ENCODE measurements around the gene THOC1. TPM values are rescaled to one million over a fixed set of nuclear protein-coding genes. Genes with fewer than 3 reads are reported as not detected.

THOC1 gene
- total and polyA plus RNA-seq, 2 of the 8 experiments (the other 6 are each of a cell fraction or from before 2014, with no cell fraction given): 19.1 to 66.4 TPM

- H3K27ac ChIP-seq (ENCODE audit: low read depth, low read length): no peak overlapping the region
- peaks cover 0 to 35% of the 10 kb centered on the region in 2 experiments; a peak in 2 of 4 replicates for H3K79me2 ChIP-seq (ENCODE audit: control insufficient read depth in 1 of 2, insufficient read depth in 2 of 2, low read length in 2 of 2)
- no peaks in the 10 kb centered on the region for H3K9me3 ChIP-seq (ENCODE audit: insufficient read depth in 2 of 2, low read depth in 1 of 2, low read length in 1 of 2)
- no peak overlapping the region for H3K9ac ChIP-seq (replicated peaks in 1 of 4; ENCODE audit: extremely low read depth in 1 of 4, low read depth in 3 of 4, low read length in 3 of 4)
- 93% methylated on average over 7 of the region's 7 CpGs; no CpG with 5 or more reads in 1 of the 2 experiments for WGBS, 2 experiments (ENCODE audit: extremely low coverage in 1 of 2, insufficient coverage in 1 of 2, insufficient read length in 1 of 2, insufficient replicate concordance in 2 of 2, low coverage in 1 of 2, low lambda C conversion rate in 2 of 2, missing lambda C conversion rate in 1 of 2)
- no peak overlapping the region for H2BK5ac ChIP-seq (ENCODE audit: low read depth, low read length)
- no peak overlapping the region for H4K91ac ChIP-seq (replicated peaks; ENCODE audit: insufficient read length, low read length)
- ChIA-PET CTCF (ENCODE audit: partially characterized antibody) (no interaction called here), POLR2A (ENCODE audit: partially characterized antibody) (no interaction called here)
- H2BK20ac ChIP-seq (ENCODE audit: low read length): no peak overlapping the region
- H3K27me3 ChIP-seq (replicated peaks in 1 of 4; ENCODE audit: control insufficient read depth in 3 of 4, extremely low read depth in 1 of 4, insufficient read depth in 3 of 4, low read length in 3 of 4): no peaks in the 10 kb centered on the region
- H2AFZ ChIP-seq (ENCODE audit: low read length): no peak overlapping the region
- H2BK12ac ChIP-seq (ENCODE audit: low read depth, low read length): no peak overlapping the region
- H3K23me2 ChIP-seq (ENCODE audit: low read depth, low read length): no peaks in the 10 kb centered on the region
- H2BK120ac ChIP-seq (replicated peaks; ENCODE audit: low read depth, low read length): no peak overlapping the region
- H3K79me1 ChIP-seq (ENCODE audit: low read depth, low read length): peaks cover 3% of the 10 kb centered on the region; the same call in 1 of the 2 replicates
- no peak overlapping the region for H3K23ac ChIP-seq (ENCODE audit: insufficient read length)
- no peak overlapping the region for H3K4me2 ChIP-seq (ENCODE audit: insufficient read depth in 1 of 2, low read depth in 2 of 2, low read length in 2 of 2)
- no peak overlapping the region for H3K56ac ChIP-seq (replicated peaks; ENCODE audit: insufficient read length, low read depth, low read length)
- no peak overlapping the region for H2AK5ac ChIP-seq (ENCODE audit: low read depth, low read length)
- H3K18ac ChIP-seq (ENCODE audit: extremely low read depth, low read length): no peak overlapping the region
- H4K5ac ChIP-seq (ENCODE audit: insufficient read length, low read depth, low read length): no peak overlapping the region
- no peak overlapping the region for H3K4me3 ChIP-seq (ENCODE audit: extremely low read depth in 1 of 4, insufficient read depth in 2 of 4, low read depth in 3 of 4, low read length in 4 of 4)
- H3K4me1 ChIP-seq (replicated peaks in 1 of 4; ENCODE audit: control insufficient read depth in 3 of 4, insufficient read depth in 4 of 4, low read length in 3 of 4): no peaks in the 10 kb centered on the region
- H3K36me3 ChIP-seq (ENCODE audit: control insufficient read depth in 2 of 4, insufficient read depth in 4 of 4, low read length in 3 of 4): peaks cover 0 to 14% (median 6%) of the 10 kb centered on the region in 4 experiments; a peak in 5 of 8 replicates
- no peak overlapping the region for H2BK15ac ChIP-seq (ENCODE audit: low read length)
- FAIRE-seq (no peak), DNase-seq (ENCODE audit: low read depth in 1 of 2, low spot score in 2 of 2) (no peak)
- no peak overlapping the region for H3K14ac ChIP-seq (ENCODE audit: insufficient read length)
- peaks cover 2 to 3% of the 10 kb centered on the region in 2 experiments for H4K20me1 ChIP-seq (replicated peaks in 1 of 2; ENCODE audit: control insufficient read depth in 1 of 2, insufficient read depth in 2 of 2, low read length in 2 of 2)
- no peak overlapping the region for H4K8ac ChIP-seq (ENCODE audit: extremely low read depth, insufficient read depth, low read length)
- no peak overlapping the region for H3K4ac ChIP-seq (replicated peaks; ENCODE audit: insufficient read length, low read depth, low read length)
- TF ChIP-seq BRCA1 (IDR thresholded peaks at IDR 0.05; ENCODE audit: low read depth, low read length) (no peak), GABPA (IDR thresholded peaks at IDR 0.05; ENCODE audit: borderline replicate concordance, insufficient read depth, low read length) (no peak), BCL11A (IDR thresholded peaks at IDR 0.05; ENCODE audit: low read depth in 2 of 2, low read length in 2 of 2) (no peak), POU5F1 (IDR thresholded peaks at IDR 0.05; ENCODE audit: low read depth, low read length) (no peak), JUND (IDR thresholded peaks at IDR 0.05; ENCODE audit: low read length) (no peak), TCF12 (IDR thresholded peaks at IDR 0.05; ENCODE audit: low read depth, low read length) (no peak), EGR1 (IDR thresholded peaks at IDR 0.05; ENCODE audit: borderline replicate concordance, low read depth, low read length) (no peak), KDM4A (IDR thresholded peaks at IDR 0.05; ENCODE audit: low read depth, low read length, severe bottlenecking) (no peak), SIRT6 (IDR thresholded peaks at IDR 0.05; ENCODE audit: low read length) (no peak), TBP (IDR thresholded peaks at IDR 0.05; ENCODE audit: low read depth, low read length) (no peak), SAP30 (IDR thresholded peaks at IDR 0.05; ENCODE audit: insufficient read depth, insufficient replicate concordance, low read length) (no peak), NANOG (IDR thresholded peaks at IDR 0.05; ENCODE audit: insufficient read depth, low read depth, low read length, poor library complexity, severe bottlenecking) (no peak), CREB1 (IDR thresholded peaks at IDR 0.05) (no peak), POLR2A (IDR thresholded peaks at IDR 0.05; ENCODE audit: control extremely low read depth in 1 of 2, low read depth in 2 of 2, low read length in 2 of 2) (no peak), SP4 (IDR thresholded peaks at IDR 0.05; ENCODE audit: low read length) (no peak)
- TF ChIP-seq, protein P1, sequence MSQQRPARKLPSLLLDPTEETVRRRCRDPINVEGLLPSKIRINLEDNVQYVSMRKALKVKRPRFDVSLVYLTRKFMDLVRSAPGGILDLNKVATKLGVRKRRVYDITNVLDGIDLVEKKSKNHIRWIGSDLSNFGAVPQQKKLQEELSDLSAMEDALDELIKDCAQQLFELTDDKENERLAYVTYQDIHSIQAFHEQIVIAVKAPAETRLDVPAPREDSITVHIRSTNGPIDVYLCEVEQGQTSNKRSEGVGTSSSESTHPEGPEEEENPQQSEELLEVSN (IDR thresholded peaks at IDR 0.05): no peak
These were observed 75.0 kb downstream of the THOC1 start for GRCh38 chr18:192801-193200.

All from H1 (cell line).